BLaER1 treated with 17β-estradiol and CSF1 and Interleukin-3, amounts not matched to agents 10 nM and 100 nM (cell line): ENCODE results near the gene TMC3.

Experiments used
- H3K27ac ChIP-seq, 11 experiments: shearing (Covaris generic); formaldehyde crosslinking; 2 replicates each; pipeline ENCODE4 v1.8.1; 2022
- H3K27me3 ChIP-seq, 11 experiments: shearing (Covaris generic); formaldehyde crosslinking; 2 replicates each; pipeline ENCODE4 v1.8.1; 2022
- H3K36me3 ChIP-seq, 11 experiments: shearing (Covaris generic); formaldehyde crosslinking; 2 replicates each; pipeline ENCODE4 v1.8.1; 2022
- H3K4me1 ChIP-seq, 10 experiments: shearing (Covaris generic); formaldehyde crosslinking; 2 replicates each; pipeline ENCODE4 v1.8.1; 2022
- H3K4me2 ChIP-seq, 11 experiments: shearing (Covaris generic); formaldehyde crosslinking; 2 replicates each; pipeline ENCODE4 v1.8.1; 2022
- H3K4me3 ChIP-seq, 10 experiments: shearing (Covaris generic); formaldehyde crosslinking; 2 replicates each; pipeline ENCODE4 v1.8.1; 2022
- H3K9ac ChIP-seq, 11 experiments: shearing (Covaris generic); formaldehyde crosslinking; 2 replicates each; pipeline ENCODE4 v1.8.1; 2022
- H3K9me3 ChIP-seq, 11 experiments: shearing (Covaris generic); formaldehyde crosslinking; replicated peaks in 1 of 11; 2 replicates each; pipeline ENCODE4 v1.8.1; 2022
- H4K20me1 ChIP-seq, 11 experiments: shearing (Covaris generic); formaldehyde crosslinking; 2 replicates each; pipeline ENCODE4 v1.8.1; 2022
- Cebpa-rat ChIP-seq, 11 experiments: shearing (Covaris generic); IDR thresholded peaks; 2 replicates each; pipeline ENCODE4 v1.8.1; 2022

TMC3 gene

DNA sequence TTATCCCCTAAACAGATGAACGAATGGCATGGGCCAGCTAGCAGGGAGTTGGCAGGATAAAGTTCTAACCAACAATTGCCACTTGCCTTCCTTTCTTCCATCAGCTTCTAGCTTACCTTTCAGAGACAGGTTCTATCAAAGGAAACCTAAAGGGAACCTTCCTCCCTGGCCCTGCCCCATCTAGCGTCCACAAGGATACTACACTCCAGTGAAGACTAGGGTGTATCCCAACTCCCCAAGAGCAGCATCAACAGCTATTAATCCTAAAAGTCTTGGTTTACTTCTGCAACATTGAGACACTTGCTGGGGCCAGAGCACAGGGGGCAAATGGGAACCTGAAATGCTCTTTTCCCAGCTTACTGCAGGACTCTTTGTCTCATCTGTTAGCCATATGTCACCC, 37.0 kb upstream of the TMC3 start:
- TF ChIP-seq Cebpa-rat (IDR thresholded peaks at IDR 0.05) = no peak

DNA sequence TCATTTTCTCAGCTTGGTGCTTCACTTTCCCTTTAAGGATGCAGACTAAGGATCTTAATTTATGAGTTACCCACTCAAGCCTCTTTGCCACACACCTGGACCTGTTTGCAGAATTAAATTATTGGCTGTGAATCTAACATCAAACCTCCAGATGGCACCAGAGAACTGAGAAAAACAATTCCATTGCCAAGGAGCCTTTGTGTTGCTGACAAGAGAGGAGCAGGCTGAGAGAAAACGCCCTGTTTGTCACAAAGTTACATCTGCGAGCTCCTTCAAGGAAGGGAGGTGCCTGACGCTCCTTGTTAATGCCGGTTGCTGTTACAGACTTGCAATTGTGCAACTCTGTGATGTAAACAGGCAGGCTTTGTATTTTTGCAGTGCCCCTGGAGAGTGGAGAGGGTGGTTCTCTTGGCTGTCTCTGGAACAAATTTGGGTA, 36.3 kb upstream of the TMC3 start:
- H3K9me3 ChIP-seq = peaks cover 0 to 16% (median 6%) of the 10 kb centered on the region in 11 experiments; a peak in 16 of 22 replicates
- no peaks in the 10 kb centered on the region for H3K36me3 ChIP-seq
- peak in 6 of 11 experiments; percentile 14 to 70 (median 39); a peak in 6 of 22 replicates for TF ChIP-seq Cebpa-rat (IDR thresholded peaks at IDR 0.05)
- H3K4me1 ChIP-seq = peaks cover 8 to 24% (median 17%) of the 10 kb centered on the region in 10 experiments; a peak in 19 of 20 replicates
- no peaks in the 10 kb centered on the region for H4K20me1 ChIP-seq
- H3K4me2 ChIP-seq = peak overlapping the region in 8 of 11 experiments; percentile 8 to 60 (median 28); a peak in 8 of 22 replicates
- H3K27me3 ChIP-seq = no peaks in the 10 kb centered on the region
- no peak overlapping the region for H3K4me3 ChIP-seq
- H3K27ac ChIP-seq = no peak overlapping the region
- no peak overlapping the region for H3K9ac ChIP-seq

More for the DNA sequence above, 37.0 kb upstream of the TMC3 start:
- Histone ChIP-seq H4K20me1 (no peaks in the 10 kb centered on the region), H3K9me3 (peaks cover 0 to 16% (median 6%) of the 10 kb centered on the region in 11 experiments; a peak in 16 of 22 replicates), H3K36me3 (no peaks in the 10 kb centered on the region), H3K27me3 (no peaks in the 10 kb centered on the region), H3K27ac (no peak overlapping the region; a peak in 1 of 22 replicates), H3K4me1 (peaks cover 8 to 27% (median 22%) of the 10 kb centered on the region in 10 experiments; a peak in 19 of 20 replicates), H3K9ac (no peak overlapping the region), H3K4me3 (no peak overlapping the region), H3K4me2 (peak overlapping the region in 4 of 11 experiments; percentile 8 to 46 (median 30); a peak in 2 of 22 replicates)

- no peak overlapping the region for H3K9ac ChIP-seq
- H3K4me2 ChIP-seq = no peak overlapping the region
These were observed 33.7 kb upstream of the TMC3 start for GRCh38 chr15:81407718-81408117.

GRCh38 chr15:81407176-81407575, 33.2 kb upstream of the TMC3 start:
- no peak overlapping the region for H3K9ac ChIP-seq
- H3K4me3 ChIP-seq = no peak overlapping the region
- H3K4me1 ChIP-seq = peaks cover 0 to 8% (median 0%) of the 10 kb centered on the region in 10 experiments; a peak in 8 of 20 replicates
- no peak overlapping the region for H3K4me2 ChIP-seq
- H3K9me3 ChIP-seq = 0 out of 22 replicates have a peak, but pooled peaks cover 0 to 6% (median 0%) of the 10 kb centered on the region in 11 experiments
- H3K27ac ChIP-seq = no peak overlapping the region
- no peaks in the 10 kb centered on the region for H4K20me1 ChIP-seq
- H3K36me3 ChIP-seq = no peaks in the 10 kb centered on the region
- no peak for TF ChIP-seq Cebpa-rat (IDR thresholded peaks at IDR 0.05)
- no peaks in the 10 kb centered on the region for H3K27me3 ChIP-seq

More at GRCh38 chr15:81407718-81408117, 33.7 kb upstream of the TMC3 start:
- TF ChIP-seq Cebpa-rat (IDR thresholded peaks at IDR 0.05) = no peak
- Histone ChIP-seq H3K27ac (no peak overlapping the region), H3K36me3 (no peaks in the 10 kb centered on the region), H4K20me1 (no peaks in the 10 kb centered on the region), H3K4me3 (no peak overlapping the region), H3K9me3 (0 out of 22 replicates have a peak, but pooled peaks cover 0 to 6% (median 0%) of the 10 kb centered on the region in 11 experiments), H3K4me1 (peaks cover 0 to 8% (median 0%) of the 10 kb centered on the region in 10 experiments; a peak in 8 of 20 replicates), H3K27me3 (no peaks in the 10 kb centered on the region)

GRCh38 chr15:81400640-81401236, 26.7 kb upstream of the TMC3 start:
- Histone ChIP-seq H3K27me3 (no peaks in the 10 kb centered on the region), H3K4me2 (no peak overlapping the region), H3K36me3 (no peaks in the 10 kb centered on the region), H3K9ac (no peak overlapping the region), H3K27ac (no peak overlapping the region), H4K20me1 (no peaks in the 10 kb centered on the region), H3K4me1 (no peaks in the 10 kb centered on the region), H3K9me3 (no peaks in the 10 kb centered on the region), H3K4me3 (no peak overlapping the region)
- TF ChIP-seq Cebpa-rat (IDR thresholded peaks at IDR 0.05) = no peak

GRCh38 chr15:81398910-81399551, 25.0 kb upstream of the TMC3 start:
- Histone ChIP-seq H3K4me1 (no peaks in the 10 kb centered on the region), H3K36me3 (no peaks in the 10 kb centered on the region), H3K4me3 (no peak overlapping the region), H3K9me3 (no peaks in the 10 kb centered on the region), H4K20me1 (no peaks in the 10 kb centered on the region), H3K9ac (no peak overlapping the region), H3K27ac (no peak overlapping the region), H3K27me3 (no peaks in the 10 kb centered on the region), H3K4me2 (no peak overlapping the region)
- no peak for TF ChIP-seq Cebpa-rat (IDR thresholded peaks at IDR 0.05)

- no peak overlapping the region for H3K9ac ChIP-seq
- H3K4me3 ChIP-seq = no peak overlapping the region
- H4K20me1 ChIP-seq = no peaks in the 10 kb centered on the region
- H3K4me2 ChIP-seq = no peak overlapping the region
- H3K27ac ChIP-seq = no peak overlapping the region
- H3K4me1 ChIP-seq = no peaks in the 10 kb centered on the region
- no peaks in the 10 kb centered on the region for H3K36me3 ChIP-seq
- TF ChIP-seq Cebpa-rat (IDR thresholded peaks at IDR 0.05) = no peak
- H3K9me3 ChIP-seq = no peaks in the 10 kb centered on the region
- H3K27me3 ChIP-seq = no peaks in the 10 kb centered on the region
These were observed 24.4 kb upstream of the TMC3 start for GRCh38 chr15:81398456-81398855.

GRCh38 chr15:81394603-81395002, 20.6 kb upstream of the TMC3 start:
- no peak for TF ChIP-seq Cebpa-rat (IDR thresholded peaks at IDR 0.05)
- H3K27me3 ChIP-seq = no peaks in the 10 kb centered on the region

DNA sequence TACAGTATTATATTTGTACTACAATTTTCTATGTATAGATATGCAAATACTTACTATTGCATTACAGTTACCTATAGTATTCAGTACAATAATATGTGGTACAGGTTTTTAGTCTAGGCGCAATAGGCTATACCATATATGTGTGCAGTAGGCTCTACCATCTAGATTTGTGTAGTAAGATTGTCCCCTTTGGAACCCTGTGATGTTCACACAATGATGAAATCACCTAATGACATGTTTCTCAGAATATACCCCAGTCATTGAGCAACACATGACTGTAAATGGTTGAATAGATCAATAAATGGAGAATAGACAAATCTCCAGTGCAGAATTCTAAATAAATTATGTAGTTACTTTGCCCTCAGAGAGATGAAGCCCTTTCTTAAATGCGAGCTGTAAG, 17.6 kb upstream of the TMC3 start:
- no peaks in the 10 kb centered on the region for H4K20me1 ChIP-seq
- no peak overlapping the region for H3K4me3 ChIP-seq
- no peak overlapping the region for H3K4me2 ChIP-seq
- H3K27ac ChIP-seq = no peak overlapping the region
- no peak overlapping the region for H3K9ac ChIP-seq
- H3K9me3 ChIP-seq = no peaks in the 10 kb centered on the region
- H3K4me1 ChIP-seq = peaks cover 0 to 25% (median 0%) of the 10 kb centered on the region in 10 experiments; a peak in 5 of 20 replicates
- no peak for TF ChIP-seq Cebpa-rat (IDR thresholded peaks at IDR 0.05)
- no peaks in the 10 kb centered on the region for H3K27me3 ChIP-seq
- no peaks in the 10 kb centered on the region for H3K36me3 ChIP-seq

More at GRCh38 chr15:81394603-81395002, 20.6 kb upstream of the TMC3 start:
- Histone ChIP-seq H3K4me3 (no peak overlapping the region), H3K4me1 (no peaks in the 10 kb centered on the region), H4K20me1 (no peaks in the 10 kb centered on the region), H3K9me3 (no peaks in the 10 kb centered on the region), H3K9ac (no peak overlapping the region), H3K27ac (no peak overlapping the region), H3K4me2 (no peak overlapping the region), H3K36me3 (no peaks in the 10 kb centered on the region)
